ENCODE measurements around the gene ITGAE. TPM values are rescaled to one million over a fixed set of nuclear protein-coding genes. Genes with fewer than 3 reads are reported as not detected.

The ITGAE gene
- total RNA-seq, 1 experiment from 2014 or later = 28.8 TPM

- DNase-seq = no peak
- no peak overlapping the region for H3K4me3 ChIP-seq (ENCODE audit: insufficient read depth, low read depth, low read length)
- peaks cover 30% of the 10 kb centered on the region for H3K36me3 ChIP-seq (replicated peaks; ENCODE audit: control insufficient read depth, insufficient read depth, low read length)
- no peaks in the 10 kb centered on the region for H3K27me3 ChIP-seq (ENCODE audit: control insufficient read depth, insufficient read depth, low read length)
These were observed 8.1 kb upstream of the ITGAE start for GRCh38 chr17:3809135-3809534.

- no peaks in the 10 kb centered on the region for H3K27me3 ChIP-seq (ENCODE audit: control insufficient read depth, insufficient read depth, low read length)
- H3K36me3 ChIP-seq (replicated peaks; ENCODE audit: control insufficient read depth, insufficient read depth, low read length) = peaks cover 28% of the 10 kb centered on the region
- no peak overlapping the region for H3K4me3 ChIP-seq (ENCODE audit: insufficient read depth, low read depth, low read length)
- DNase-seq = no peak
These were observed 7.7 kb upstream of the ITGAE start for GRCh38 chr17:3808701-3809100.

DNA sequence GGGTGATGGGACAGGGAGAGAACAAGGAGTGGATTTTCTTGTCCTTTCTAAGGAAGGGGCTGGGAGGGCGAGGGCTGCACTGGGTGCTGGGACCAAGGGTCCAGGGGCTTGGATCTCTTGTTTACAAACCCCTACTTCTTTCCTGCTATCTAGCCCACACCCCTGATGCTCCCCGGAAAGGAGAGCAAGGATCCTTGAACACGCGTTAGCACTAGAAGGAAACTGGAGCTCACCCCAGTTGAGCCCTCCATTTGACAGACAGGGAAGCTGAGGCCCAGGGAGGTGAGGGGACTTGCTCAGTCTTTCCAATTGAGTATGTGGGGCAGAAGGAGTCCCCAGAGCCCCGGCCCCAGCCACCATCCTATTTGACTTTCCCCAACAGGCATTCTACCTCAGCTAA, 4.6 kb upstream of the ITGAE start:
- peaks cover 15% of the 10 kb centered on the region for H3K36me3 ChIP-seq (replicated peaks; ENCODE audit: control insufficient read depth, insufficient read depth, low read length)
- no peaks in the 10 kb centered on the region for H3K27me3 ChIP-seq (ENCODE audit: control insufficient read depth, insufficient read depth, low read length)
- DNase-seq = no peak
- no peak overlapping the region for H3K4me3 ChIP-seq (ENCODE audit: insufficient read depth, low read depth, low read length)

DNA sequence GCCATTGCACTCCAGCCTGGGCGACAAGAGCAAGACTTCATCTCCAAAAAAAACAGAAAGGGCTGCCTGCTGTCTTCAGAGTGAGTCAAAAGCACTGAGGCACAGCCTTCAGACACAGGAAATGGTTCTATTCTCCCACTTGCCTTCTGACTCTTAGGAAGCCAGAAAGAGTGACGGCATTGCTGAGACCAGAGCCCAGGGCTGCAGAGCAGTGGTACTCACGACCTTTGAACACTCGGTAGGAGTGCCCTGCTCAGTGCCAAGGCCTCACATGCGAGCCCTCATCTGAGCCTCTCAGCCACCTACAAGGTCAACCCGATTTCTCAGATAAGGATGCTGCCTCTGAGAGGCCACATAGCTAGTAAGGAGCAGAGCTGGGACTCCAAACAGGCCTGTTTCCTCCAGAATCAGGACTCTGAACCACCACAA, 3.5 kb upstream of the ITGAE start:
- Histone ChIP-seq H3K27me3 (ENCODE audit: control insufficient read depth, insufficient read depth, low read length) (no peaks in the 10 kb centered on the region), H3K36me3 (replicated peaks; ENCODE audit: control insufficient read depth, insufficient read depth, low read length) (peaks cover 8% of the 10 kb centered on the region), H3K4me3 (ENCODE audit: insufficient read depth, low read depth, low read length) (no peak overlapping the region)
- DNase-seq = no peak

DNA sequence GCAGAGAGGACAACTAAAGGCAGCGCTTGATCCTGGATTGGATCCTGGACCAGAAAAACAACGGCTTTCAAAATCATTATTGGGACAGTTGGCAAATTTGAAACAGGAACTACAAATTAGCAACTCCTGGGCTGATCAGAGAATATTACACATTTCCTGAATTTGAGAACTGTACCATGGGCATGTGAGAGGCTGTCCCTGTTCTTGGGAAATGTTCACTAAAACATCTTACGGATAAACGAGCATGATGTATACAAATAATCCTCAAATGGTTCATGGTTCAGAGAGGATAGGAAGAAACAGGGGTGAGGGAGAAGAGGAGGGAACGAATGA, 2.3 kb upstream of the ITGAE start:
- DNase-seq = no peak
- no peaks in the 10 kb centered on the region for H3K27me3 ChIP-seq (ENCODE audit: control insufficient read depth, insufficient read depth, low read length)
- peaks cover 4% of the 10 kb centered on the region for H3K36me3 ChIP-seq (replicated peaks; ENCODE audit: control insufficient read depth, insufficient read depth, low read length)
- no peak overlapping the region for H3K4me3 ChIP-seq (ENCODE audit: insufficient read depth, low read depth, low read length)

DNA sequence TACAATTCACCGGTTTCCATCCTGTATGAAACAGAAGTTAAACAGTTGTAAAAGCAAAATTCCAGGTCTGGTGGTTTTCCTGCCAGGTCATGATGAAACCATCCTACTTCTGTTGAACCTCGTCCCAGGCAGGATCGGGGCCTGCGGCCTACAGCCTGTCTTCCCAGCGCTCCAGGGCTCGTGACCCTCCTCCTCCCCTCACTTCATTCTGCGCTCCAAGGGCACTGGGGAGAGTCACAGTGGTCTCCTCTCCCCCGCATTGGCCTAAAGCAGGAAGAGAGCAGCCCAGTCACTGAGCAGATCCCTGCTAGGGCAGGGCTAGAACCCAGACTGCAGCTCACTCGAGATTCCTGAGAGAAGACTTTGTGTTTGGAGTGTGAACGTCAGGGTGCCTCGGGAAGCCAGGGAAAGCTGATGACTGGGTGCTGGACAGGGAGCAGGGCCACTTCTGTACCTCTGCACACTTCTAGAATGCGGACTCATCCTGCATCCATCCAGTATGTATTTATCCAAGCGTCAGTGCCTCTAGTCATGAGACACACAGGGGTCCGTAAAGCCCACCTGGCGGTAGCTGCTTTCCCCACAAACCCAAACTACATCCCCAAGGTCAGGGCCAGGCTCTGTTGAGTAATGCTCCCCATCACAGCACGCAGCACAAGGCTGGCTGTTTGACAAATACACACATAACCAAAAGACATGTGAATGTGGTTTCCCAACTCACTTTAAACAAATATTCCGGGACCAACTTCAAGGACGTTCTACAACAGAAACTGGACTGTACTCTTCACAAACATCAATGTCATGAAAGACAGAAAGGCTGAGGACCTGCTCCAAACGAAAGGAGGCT, 1.7 kb upstream of the ITGAE start:
- Histone ChIP-seq H3K4me3 (ENCODE audit: insufficient read depth, low read depth, low read length) (no peak overlapping the region), H3K27me3 (ENCODE audit: control insufficient read depth, insufficient read depth, low read length) (no peaks in the 10 kb centered on the region), H3K36me3 (replicated peaks; ENCODE audit: control insufficient read depth, insufficient read depth, low read length) (peaks cover 3% of the 10 kb centered on the region)
- DNase-seq = no peak

- Histone ChIP-seq H3K27me3 (ENCODE audit: control insufficient read depth, insufficient read depth, low read length) (no peaks in the 10 kb centered on the region), H3K4me3 (ENCODE audit: insufficient read depth, low read depth, low read length) (no peak overlapping the region), H3K36me3 (replicated peaks; ENCODE audit: control insufficient read depth, insufficient read depth, low read length) (peaks cover 1% of the 10 kb centered on the region)
- no peak for DNase-seq
These were observed 804 bp upstream of the ITGAE start for GRCh38 chr17:3801792-3802191.

GRCh38 chr17:3801347-3801746, 359 bp upstream of the ITGAE start:
- H3K36me3 ChIP-seq (replicated peaks; ENCODE audit: control insufficient read depth, insufficient read depth, low read length) = peaks cover 1% of the 10 kb centered on the region
- H3K4me3 ChIP-seq (ENCODE audit: insufficient read depth, low read depth, low read length) = no peak overlapping the region
- H3K27me3 ChIP-seq (ENCODE audit: control insufficient read depth, insufficient read depth, low read length) = no peaks in the 10 kb centered on the region
- peak; percentile 27 for DNase-seq

DNA sequence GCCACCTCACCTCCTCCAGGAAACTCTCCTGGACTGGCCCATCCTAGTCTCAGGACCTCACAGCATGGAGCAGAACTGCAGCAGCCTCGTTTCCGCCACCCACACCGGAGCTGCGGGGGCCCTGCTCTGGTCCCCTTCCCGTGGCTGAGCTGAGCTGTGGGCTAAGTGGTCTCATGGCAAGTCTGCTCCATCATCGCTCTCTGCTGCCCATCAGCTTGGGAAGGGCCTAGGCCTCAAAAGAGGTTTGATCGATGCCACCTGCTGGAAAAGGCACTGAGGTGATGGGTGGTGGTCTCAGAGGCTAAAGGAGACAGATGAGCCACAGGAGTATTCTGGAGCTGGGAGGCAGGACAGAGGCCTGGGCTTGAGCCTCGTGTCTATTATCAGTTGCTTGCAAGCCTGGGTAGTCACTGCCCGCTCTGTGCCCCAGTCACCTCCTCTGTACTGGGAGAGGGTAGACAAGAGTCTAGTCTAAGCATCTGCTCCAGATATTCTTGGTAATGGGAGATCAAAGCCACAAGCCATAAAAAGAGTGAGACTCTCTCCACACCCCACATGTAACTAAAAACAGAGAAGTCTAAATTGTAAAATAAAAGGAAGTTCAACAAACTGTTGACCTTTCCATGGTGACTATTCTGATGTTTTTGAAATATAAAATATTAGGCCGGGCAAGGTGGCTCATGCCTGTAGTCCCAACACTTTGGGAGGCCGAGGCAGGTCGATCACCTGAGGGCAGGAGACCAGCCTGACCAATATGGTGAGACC, 1.6 kb downstream of the ITGAE start:
- Histone ChIP-seq H3K4me3 (ENCODE audit: insufficient read depth, low read depth, low read length) (no peak overlapping the region), H3K36me3 (replicated peaks; ENCODE audit: control insufficient read depth, insufficient read depth, low read length) (no peaks in the 10 kb centered on the region; the same call in none of the 2 replicates), H3K27me3 (ENCODE audit: control insufficient read depth, insufficient read depth, low read length) (no peaks in the 10 kb centered on the region)
- DNase-seq = peak; percentile 62

- Histone ChIP-seq H3K4me3 (ENCODE audit: insufficient read depth, low read depth, low read length) (no peak overlapping the region), H3K27me3 (ENCODE audit: control insufficient read depth, insufficient read depth, low read length) (no peaks in the 10 kb centered on the region), H3K36me3 (replicated peaks; ENCODE audit: control insufficient read depth, insufficient read depth, low read length) (no peaks in the 10 kb centered on the region; the same call in none of the 2 replicates)
- no peak for DNase-seq
These were observed 2.5 kb downstream of the ITGAE start for GRCh38 chr17:3798273-3799180.

- Histone ChIP-seq H3K27me3 (ENCODE audit: control insufficient read depth, insufficient read depth, low read length) (no peaks in the 10 kb centered on the region), H3K36me3 (replicated peaks; ENCODE audit: control insufficient read depth, insufficient read depth, low read length) (no peaks in the 10 kb centered on the region; the same call in none of the 2 replicates), H3K4me3 (ENCODE audit: insufficient read depth, low read depth, low read length) (no peak overlapping the region)
- peak; percentile 40 for DNase-seq
These were observed 4.2 kb downstream of the ITGAE start for GRCh38 chr17:3796822-3797170.

- Histone ChIP-seq H3K4me3 (ENCODE audit: insufficient read depth, low read depth, low read length) (no peak overlapping the region), H3K27me3 (ENCODE audit: control insufficient read depth, insufficient read depth, low read length) (no peaks in the 10 kb centered on the region), H3K36me3 (replicated peaks; ENCODE audit: control insufficient read depth, insufficient read depth, low read length) (no peaks in the 10 kb centered on the region; the same call in 1 of the 2 replicates)
- DNase-seq = peak; percentile 44
These were observed 4.7 kb downstream of the ITGAE start for GRCh38 chr17:3796110-3796821.

DNA sequence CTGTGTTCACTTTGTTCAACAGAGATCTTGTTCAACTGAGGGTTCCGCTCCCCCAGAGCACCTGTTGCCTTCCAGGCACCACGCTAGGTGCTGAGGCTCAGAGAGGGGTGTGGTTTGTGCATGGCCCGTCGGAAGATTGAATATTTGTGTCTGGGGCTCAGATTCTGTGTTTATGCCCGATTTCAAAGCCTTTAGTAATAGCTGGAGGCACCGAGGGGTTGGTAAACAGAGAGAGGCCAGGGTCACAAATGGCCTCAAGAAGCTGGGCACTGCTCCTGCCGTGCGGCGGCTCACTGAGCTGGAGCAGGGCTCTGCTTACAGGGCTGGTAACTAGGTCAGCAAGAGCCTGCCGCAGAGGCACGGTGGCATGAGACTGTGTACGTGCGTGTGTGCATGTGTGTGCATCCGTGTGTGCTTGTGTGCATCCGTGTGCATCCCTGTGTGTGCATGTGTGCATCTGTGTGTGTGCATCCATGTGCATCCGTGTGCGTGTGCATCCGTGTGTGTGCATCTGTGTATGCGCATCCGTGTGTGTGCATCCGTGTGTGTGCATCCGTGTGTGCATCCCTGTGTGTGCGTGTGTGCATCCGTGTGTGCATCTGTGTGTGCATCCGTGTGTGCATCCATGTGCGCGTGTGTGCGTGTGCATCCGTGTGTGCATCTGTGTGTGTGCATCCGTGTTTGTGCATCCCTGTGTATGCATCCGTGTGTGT, 5.4 kb downstream of the ITGAE start:
- no peaks in the 10 kb centered on the region for H3K27me3 ChIP-seq (ENCODE audit: control insufficient read depth, insufficient read depth, low read length)
- no peak overlapping the region for H3K4me3 ChIP-seq (ENCODE audit: insufficient read depth, low read depth, low read length)
- H3K36me3 ChIP-seq (replicated peaks; ENCODE audit: control insufficient read depth, insufficient read depth, low read length) = no peaks in the 10 kb centered on the region; the same call in 1 of the 2 replicates
- DNase-seq = peak; percentile 36
